ENCODE data around the gene NFKBIE.

NFKBIE gene

DNA sequence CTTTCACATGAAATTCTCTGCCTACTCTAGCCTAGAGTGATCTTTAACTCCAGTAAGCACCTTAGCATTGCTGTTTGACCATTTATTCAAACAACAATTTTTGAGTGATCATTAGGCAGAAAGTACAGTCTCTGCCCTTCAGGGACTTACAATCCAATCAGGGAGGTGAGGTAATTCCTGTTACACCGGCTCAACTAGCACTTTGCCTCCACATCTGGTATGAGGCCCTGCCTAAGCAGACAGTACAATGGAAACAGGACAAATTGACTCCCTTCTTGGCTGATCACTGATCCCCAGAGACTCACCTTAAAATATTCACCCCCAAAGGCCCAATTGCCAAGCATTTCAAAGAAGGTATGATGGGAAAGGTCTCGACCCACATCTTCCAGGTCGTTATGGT is 46.4 kb upstream of the NFKBIE start:
- peak overlapping the region; percentile 88 for H3K4me3 ChIP-seq (ENCODE audit: low read length, poor library complexity, severe bottlenecking)
- peaks cover 19% of the 10 kb centered on the region; the same call in 1 of the 2 replicates for H3K36me3 ChIP-seq (ENCODE audit: insufficient read depth, low read length)

GRCh38 chr6:44311304-44311703 is 46.0 kb upstream of the NFKBIE start:
- peak overlapping the region; percentile 91 for H3K4me2 ChIP-seq (ENCODE audit: low read depth, low read length, poor library complexity, severe bottlenecking)
- H3K79me2 ChIP-seq (ENCODE audit: insufficient read depth, low read length) = peaks cover 22% of the 10 kb centered on the region
- H3K4me3 ChIP-seq (ENCODE audit: low read length, poor library complexity, severe bottlenecking) = peak overlapping the region; percentile 88
- TF ChIP-seq, protein P1, sequence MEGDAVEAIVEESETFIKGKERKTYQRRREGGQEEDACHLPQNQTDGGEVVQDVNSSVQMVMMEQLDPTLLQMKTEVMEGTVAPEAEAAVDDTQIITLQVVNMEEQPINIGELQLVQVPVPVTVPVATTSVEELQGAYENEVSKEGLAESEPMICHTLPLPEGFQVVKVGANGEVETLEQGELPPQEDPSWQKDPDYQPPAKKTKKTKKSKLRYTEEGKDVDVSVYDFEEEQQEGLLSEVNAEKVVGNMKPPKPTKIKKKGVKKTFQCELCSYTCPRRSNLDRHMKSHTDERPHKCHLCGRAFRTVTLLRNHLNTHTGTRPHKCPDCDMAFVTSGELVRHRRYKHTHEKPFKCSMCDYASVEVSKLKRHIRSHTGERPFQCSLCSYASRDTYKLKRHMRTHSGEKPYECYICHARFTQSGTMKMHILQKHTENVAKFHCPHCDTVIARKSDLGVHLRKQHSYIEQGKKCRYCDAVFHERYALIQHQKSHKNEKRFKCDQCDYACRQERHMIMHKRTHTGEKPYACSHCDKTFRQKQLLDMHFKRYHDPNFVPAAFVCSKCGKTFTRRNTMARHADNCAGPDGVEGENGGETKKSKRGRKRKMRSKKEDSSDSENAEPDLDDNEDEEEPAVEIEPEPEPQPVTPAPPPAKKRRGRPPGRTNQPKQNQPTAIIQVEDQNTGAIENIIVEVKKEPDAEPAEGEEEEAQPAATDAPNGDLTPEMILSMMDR (conservative IDR thresholded peaks at IDR 0.05; ENCODE audit: low read length) = no peak
- no peak for TF ChIP-seq EZH2phosphoT487 (IDR thresholded peaks at IDR 0.05; ENCODE audit: borderline replicate concordance)
- H2AFZ ChIP-seq (ENCODE audit: low read length) = no peak overlapping the region
- peaks cover 13% of the 10 kb centered on the region for H3K4me1 ChIP-seq (ENCODE audit: insufficient read depth, low read length, poor library complexity, severe bottlenecking)
- H3K36me3 ChIP-seq (ENCODE audit: insufficient read depth, low read length) = peaks cover 19% of the 10 kb centered on the region; the same call in 1 of the 2 replicates
- no peaks in the 10 kb centered on the region for H3F3A ChIP-seq (ENCODE audit: low read depth)
- no peaks in the 10 kb centered on the region for H3K27me3 ChIP-seq (ENCODE audit: insufficient read depth, low read length, poor library complexity, severe bottlenecking)
- H3K9me3 ChIP-seq (ENCODE audit: insufficient read depth, low read depth, low read length) = no peaks in the 10 kb centered on the region
- H3K9ac ChIP-seq (ENCODE audit: low read depth, low read length, poor library complexity, severe bottlenecking) = peak overlapping the region; percentile 94
- H4K20me1 ChIP-seq (ENCODE audit: insufficient read depth, low read length, poor library complexity, severe bottlenecking) = no peaks in the 10 kb centered on the region
- no peaks in the 10 kb centered on the region for H3K9me2 ChIP-seq (replicated peaks; ENCODE audit: low read depth, low read length)

More for the DNA sequence above, 46.4 kb upstream of the NFKBIE start:
- H2AFZ ChIP-seq (ENCODE audit: low read length) = no peak overlapping the region
- H3K79me2 ChIP-seq (ENCODE audit: insufficient read depth, low read length) = peaks cover 22% of the 10 kb centered on the region
- no peaks in the 10 kb centered on the region for H3K27me3 ChIP-seq (ENCODE audit: insufficient read depth, low read length, poor library complexity, severe bottlenecking)
- H3K4me1 ChIP-seq (ENCODE audit: insufficient read depth, low read length, poor library complexity, severe bottlenecking) = peaks cover 13% of the 10 kb centered on the region
- no peaks in the 10 kb centered on the region for H3K9me2 ChIP-seq (replicated peaks; ENCODE audit: low read depth, low read length)
- H3K9me3 ChIP-seq (ENCODE audit: insufficient read depth, low read depth, low read length) = no peaks in the 10 kb centered on the region
- H4K20me1 ChIP-seq (ENCODE audit: insufficient read depth, low read length, poor library complexity, severe bottlenecking) = no peaks in the 10 kb centered on the region
- H3F3A ChIP-seq (ENCODE audit: low read depth) = no peaks in the 10 kb centered on the region
- peak overlapping the region; percentile 91 for H3K4me2 ChIP-seq (ENCODE audit: low read depth, low read length, poor library complexity, severe bottlenecking)
- H3K9ac ChIP-seq (ENCODE audit: low read depth, low read length, poor library complexity, severe bottlenecking) = peak overlapping the region; percentile 94
- TF ChIP-seq EZH2phosphoT487 (IDR thresholded peaks at IDR 0.05; ENCODE audit: borderline replicate concordance) = no peak
- TF ChIP-seq, protein P1 (conservative IDR thresholded peaks at IDR 0.05; ENCODE audit: low read length) = no peak

- TF ChIP-seq, protein P1 (conservative IDR thresholded peaks at IDR 0.05; ENCODE audit: low read length) = no peak
- TF ChIP-seq EZH2phosphoT487 (IDR thresholded peaks at IDR 0.05; ENCODE audit: borderline replicate concordance) = no peak
- Histone ChIP-seq H2AFZ (ENCODE audit: low read length) (no peak overlapping the region), H3F3A (ENCODE audit: low read depth) (no peaks in the 10 kb centered on the region), H3K4me1 (ENCODE audit: insufficient read depth, low read length, poor library complexity, severe bottlenecking) (peaks cover 13% of the 10 kb centered on the region), H3K36me3 (ENCODE audit: insufficient read depth, low read length) (peaks cover 26% of the 10 kb centered on the region; the same call in 1 of the 2 replicates), H3K9ac (ENCODE audit: low read depth, low read length, poor library complexity, severe bottlenecking) (no peak overlapping the region), H4K20me1 (ENCODE audit: insufficient read depth, low read length, poor library complexity, severe bottlenecking) (no peaks in the 10 kb centered on the region), H3K27me3 (ENCODE audit: insufficient read depth, low read length, poor library complexity, severe bottlenecking) (no peaks in the 10 kb centered on the region), H3K9me3 (ENCODE audit: insufficient read depth, low read depth, low read length) (no peaks in the 10 kb centered on the region), H3K79me2 (ENCODE audit: insufficient read depth, low read length) (peaks cover 22% of the 10 kb centered on the region), H3K9me2 (replicated peaks; ENCODE audit: low read depth, low read length) (no peaks in the 10 kb centered on the region), H3K4me3 (ENCODE audit: low read length, poor library complexity, severe bottlenecking) (no peak overlapping the region), H3K4me2 (ENCODE audit: low read depth, low read length, poor library complexity, severe bottlenecking) (no peak overlapping the region)
Measured at GRCh38 chr6:44310241-44310640, 44.9 kb upstream of the NFKBIE start.
